AG04450 (cell line): Measurements from ENCODE around the gene FRMD4A. TPM values are rescaled to one million over a fixed set of nuclear protein-coding genes. Genes with fewer than 3 reads are reported as not detected.

Experiments
- CTCF ChIA-PET: fragments of 300-600, 350-600 bp; formaldehyde crosslinking; extraction: SDS; loops from one replicate; lab custom pipeline; 2022; ENCODE audit warnings: antibody characterized with exemption, inconsistent platforms; lab: Charles Lee
- POLR2A ChIA-PET: fragments of 350-600 bp; formaldehyde crosslinking; extraction: SDS; loops from one replicate; lab custom pipeline; 2021; ENCODE audit warnings: antibody characterized with exemption, inconsistent platforms; lab: Yijun Ruan, JAX
- DNase-seq: peaks from one replicate; pipeline ENCODE4 v3.0.0-alpha.2; 2011; ENCODE audit warnings: low read depth, low spot score
- H3K27ac ChIP-seq: one replicate; pipeline ENCODE4 v1.5.1; 2012; ENCODE audit warnings: low read depth, low read length, control low read depth
- H3K27me3 ChIP-seq: one replicate; pipeline ENCODE4 v1.6.0; 2012; ENCODE audit warnings: low read length; ENCODE audit not compliant: control insufficient read depth, insufficient read depth
- H3K4me3 ChIP-seq: 2 replicates; pipeline ENCODE4 v1.5.1; 2011; ENCODE audit warnings: mild to moderate bottlenecking, low read depth, low read length, control low read depth
- H3K9me3 ChIP-seq: 2 replicates; pipeline ENCODE4 v1.5.1; 2012; ENCODE audit warnings: low read length; ENCODE audit not compliant: control insufficient read depth, insufficient read depth
- polyA plus RNA-seq: library from polyadenylated mRNA; depleted of rRNA; stranded (reverse); fragments of >200 nt; gene quantifications from 2 replicates; pipeline ENCODE4 v1.2.3, GENCODE V29; 2011
- TF ChIP-seq, protein P1 (sequence below): IDR thresholded peaks from 2 replicates; pipeline ENCODE4 v1.5.1; 2011; ENCODE audit warnings: low read depth, low read length, control low read depth, inconsistent platforms

FRMD4A gene
- polyA plus RNA-seq, 1 experiment, result 45.7 TPM

DNA sequence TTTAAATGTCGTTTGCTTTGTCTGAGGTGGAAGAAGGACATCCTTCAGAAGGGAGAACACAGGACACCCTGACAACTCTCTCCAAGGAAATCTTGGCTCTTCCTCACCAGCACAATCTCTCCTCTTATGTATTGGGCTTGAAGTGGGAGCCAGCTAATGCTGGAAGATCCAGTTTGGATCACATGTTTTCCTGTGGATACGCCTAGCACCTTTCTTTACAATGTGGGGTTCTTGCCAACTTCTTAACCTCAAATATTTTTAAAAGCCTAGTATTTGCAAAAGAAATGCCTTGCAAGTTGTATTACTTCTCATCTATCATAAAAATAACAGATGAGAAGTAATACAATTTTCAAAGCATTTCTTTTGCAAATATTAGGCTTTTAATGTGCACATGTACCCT, 76.4 kb downstream of the FRMD4A start:
- H3K4me3 ChIP-seq, result no peak overlapping the region
- ChIA-PET POLR2A (no interaction called here), CTCF (no interaction called here)
- TF ChIP-seq, protein P1, sequence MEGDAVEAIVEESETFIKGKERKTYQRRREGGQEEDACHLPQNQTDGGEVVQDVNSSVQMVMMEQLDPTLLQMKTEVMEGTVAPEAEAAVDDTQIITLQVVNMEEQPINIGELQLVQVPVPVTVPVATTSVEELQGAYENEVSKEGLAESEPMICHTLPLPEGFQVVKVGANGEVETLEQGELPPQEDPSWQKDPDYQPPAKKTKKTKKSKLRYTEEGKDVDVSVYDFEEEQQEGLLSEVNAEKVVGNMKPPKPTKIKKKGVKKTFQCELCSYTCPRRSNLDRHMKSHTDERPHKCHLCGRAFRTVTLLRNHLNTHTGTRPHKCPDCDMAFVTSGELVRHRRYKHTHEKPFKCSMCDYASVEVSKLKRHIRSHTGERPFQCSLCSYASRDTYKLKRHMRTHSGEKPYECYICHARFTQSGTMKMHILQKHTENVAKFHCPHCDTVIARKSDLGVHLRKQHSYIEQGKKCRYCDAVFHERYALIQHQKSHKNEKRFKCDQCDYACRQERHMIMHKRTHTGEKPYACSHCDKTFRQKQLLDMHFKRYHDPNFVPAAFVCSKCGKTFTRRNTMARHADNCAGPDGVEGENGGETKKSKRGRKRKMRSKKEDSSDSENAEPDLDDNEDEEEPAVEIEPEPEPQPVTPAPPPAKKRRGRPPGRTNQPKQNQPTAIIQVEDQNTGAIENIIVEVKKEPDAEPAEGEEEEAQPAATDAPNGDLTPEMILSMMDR, result no peak
- no peak for DNase-seq
- H3K9me3 ChIP-seq, result peaks cover 6% of the 10 kb centered on the region; the same call in 1 of the 2 replicates
- peaks cover 13% of the 10 kb centered on the region for H3K27me3 ChIP-seq
- H3K27ac ChIP-seq, result no peak overlapping the region

DNA sequence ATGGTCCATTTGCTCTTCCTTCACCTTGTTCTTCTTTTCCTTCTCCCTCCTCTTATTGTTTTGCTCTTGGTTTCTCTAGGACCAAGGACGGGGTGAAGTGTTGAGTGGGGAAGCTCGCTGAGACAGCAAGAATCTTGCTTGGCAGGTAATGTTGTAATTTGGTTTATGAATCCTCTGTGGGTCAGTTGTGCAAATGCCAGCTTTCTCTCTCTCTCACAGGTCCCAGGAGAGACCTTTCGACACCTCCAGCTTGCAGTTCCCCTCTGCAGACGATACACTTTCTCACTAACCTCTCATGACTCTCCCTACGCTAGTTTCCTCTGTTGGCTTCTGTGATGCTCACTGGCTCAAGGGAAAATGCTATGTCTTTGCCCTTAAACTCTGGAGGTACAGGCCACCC, 77.0 kb downstream of the FRMD4A start:
- POLR2A ChIA-PET, result no interaction called here
- CTCF ChIA-PET, result interaction anchor here (0.7 kb wide), 1 partner anchor 42 kb away, joined by 3 read pairs; no protein-coding TSS in a partner anchor
- no peak for DNase-seq
- H3K4me3 ChIP-seq, result no peak overlapping the region
- peaks cover 12% of the 10 kb centered on the region for H3K27me3 ChIP-seq
- TF ChIP-seq, protein P1, result no peak
- no peak overlapping the region for H3K27ac ChIP-seq
- H3K9me3 ChIP-seq, result peaks cover 6% of the 10 kb centered on the region; the same call in 1 of the 2 replicates

- peaks cover 12% of the 10 kb centered on the region for H3K27me3 ChIP-seq
- H3K27ac ChIP-seq, result no peak overlapping the region
- ChIA-PET POLR2A (no interaction called here), CTCF (interaction anchor here (0.7 kb wide), 1 partner anchor 41 kb away, joined by 3 read pairs; no protein-coding TSS in a partner anchor)
- TF ChIP-seq, protein P1, result no peak
- peaks cover 6% of the 10 kb centered on the region; the same call in 1 of the 2 replicates for H3K9me3 ChIP-seq
- DNase-seq, result no peak
- no peak overlapping the region for H3K4me3 ChIP-seq
Observed at GRCh38 chr10:14253079-14253478, 77.6 kb downstream of the FRMD4A start.

DNA sequence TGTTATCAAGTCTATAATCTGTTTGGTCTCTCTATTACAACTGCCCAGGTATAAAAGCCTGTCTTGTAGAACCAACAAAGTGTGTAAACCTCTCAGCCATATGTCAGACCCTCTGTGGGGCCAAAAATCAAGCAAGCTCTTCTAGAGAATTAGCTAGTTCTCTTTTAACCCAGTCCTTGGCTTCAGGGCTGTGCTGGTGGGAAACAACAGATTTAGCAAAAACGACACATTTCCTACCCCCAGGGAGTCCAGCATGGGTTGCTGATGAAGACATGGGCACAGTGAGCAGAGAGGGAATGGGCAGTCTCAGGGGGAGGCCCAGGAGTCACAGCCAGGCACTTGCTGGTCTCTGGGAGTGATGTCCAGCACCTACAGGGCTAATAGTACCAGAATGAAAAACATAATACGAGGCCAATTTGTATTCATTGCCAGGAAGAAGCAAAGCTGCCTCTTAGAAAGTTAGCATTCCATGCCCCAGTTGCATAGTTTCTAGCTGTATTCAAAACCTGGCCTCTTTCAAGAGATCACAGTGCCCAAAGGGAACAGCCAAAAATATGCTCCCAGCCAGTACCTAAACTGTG, 80.1 kb downstream of the FRMD4A start:
- peaks cover 8% of the 10 kb centered on the region for H3K27me3 ChIP-seq
- peaks cover 6% of the 10 kb centered on the region; the same call in 1 of the 2 replicates for H3K9me3 ChIP-seq
- TF ChIP-seq, protein P1, result no peak
- no peak overlapping the region for H3K27ac ChIP-seq
- POLR2A ChIA-PET, result interaction anchor here (0.6 kb wide), 1 partner anchor 11 kb away, joined by 6 read pairs; no protein-coding TSS in a partner anchor
- CTCF ChIA-PET, result no interaction called here
- DNase-seq, result no peak
- no peak overlapping the region for H3K4me3 ChIP-seq

DNA sequence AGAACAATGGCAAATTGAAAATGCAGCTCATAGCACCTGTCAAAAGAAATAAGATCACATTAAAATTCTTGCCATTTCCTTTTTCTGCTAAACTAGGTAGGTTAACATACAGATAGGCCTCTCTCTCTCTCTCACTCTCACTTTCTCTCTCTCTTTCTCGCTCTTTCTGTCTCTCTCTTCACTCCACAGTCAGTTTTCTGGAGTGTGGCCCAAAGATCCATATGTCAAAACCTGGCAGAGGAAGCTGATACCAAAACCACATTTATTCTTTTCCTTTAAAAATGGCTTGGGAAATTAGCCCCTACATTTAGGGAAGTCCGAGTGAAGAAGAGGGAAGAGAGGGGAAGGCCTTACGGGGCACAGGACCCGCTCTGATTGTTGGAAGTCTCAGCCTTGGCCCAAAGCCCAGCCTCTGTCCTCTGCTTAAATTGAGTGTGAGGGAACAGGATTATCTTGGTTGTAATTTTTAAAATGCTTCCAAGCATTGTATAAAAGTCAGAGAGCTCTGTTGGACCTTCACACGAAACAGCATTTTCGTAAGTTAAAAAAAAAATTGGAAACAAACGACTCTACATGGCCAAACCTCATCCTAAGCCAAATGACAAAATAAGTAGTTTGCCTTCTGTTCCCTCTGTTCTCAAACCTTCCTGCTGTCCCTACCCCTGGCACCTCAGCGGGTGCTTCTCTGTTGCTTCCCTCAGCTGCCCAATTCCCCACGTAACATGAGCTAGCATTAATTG, 83.2 kb downstream of the FRMD4A start:
- Histone ChIP-seq H3K9me3 (peaks cover 6% of the 10 kb centered on the region; the same call in 1 of the 2 replicates), H3K27ac (no peak overlapping the region), H3K27me3 (peaks cover 3% of the 10 kb centered on the region), H3K4me3 (no peak overlapping the region)
- ChIA-PET CTCF (no interaction called here), POLR2A (no interaction called here)
- TF ChIP-seq, protein P1, result no peak
- no peak for DNase-seq
